ENCODE data around the gene GRM1. TPM values are rescaled to one million over a fixed set of nuclear protein-coding genes. Genes with fewer than 3 reads are reported as not detected.

Gene GRM1
- total and polyA plus RNA-seq, 2 experiments from 2014 or later: not detected

DNA sequence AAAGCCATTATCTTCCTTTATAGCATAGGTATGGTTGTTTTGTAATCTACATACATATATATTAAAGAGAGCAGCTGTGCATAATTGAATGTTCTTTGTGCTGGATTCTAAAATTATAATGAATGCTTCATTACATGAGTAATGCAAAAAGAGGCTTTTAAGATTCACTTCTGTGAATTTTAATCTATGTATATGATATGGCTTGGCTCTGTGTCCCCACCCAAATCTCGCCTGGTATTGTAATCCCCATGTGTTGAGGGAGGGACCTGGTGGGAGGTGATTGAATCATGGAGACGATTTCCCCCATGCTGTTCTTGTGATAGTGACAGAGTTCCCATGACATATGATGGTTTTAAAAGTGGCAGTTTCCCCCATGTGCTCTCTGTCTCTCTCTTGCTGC lies 255.4 kb downstream of the GRM1 start:
- in situ Hi-C loops (cut with MboI): no loop called here
- H3K9me2 ChIP-seq (ENCODE audit: insufficient read depth): 0 out of 2 replicates have a peak, but pooled peaks cover 5% of the 10 kb centered on the region
- H3K9me3 ChIP-seq (ENCODE audit: low read depth): no peaks in the 10 kb centered on the region
- H3K9ac ChIP-seq: no peak overlapping the region
- H3K36me3 ChIP-seq (ENCODE audit: low read depth): no peaks in the 10 kb centered on the region
- H3K79me2 ChIP-seq (ENCODE audit: insufficient read depth): no peaks in the 10 kb centered on the region
- no peaks in the 10 kb centered on the region for H4K20me1 ChIP-seq (ENCODE audit: insufficient read depth)
- no peak overlapping the region for H3K4me2 ChIP-seq (ENCODE audit: unreplicated experiment)
- H3K27me3 ChIP-seq (replicated peaks; ENCODE audit: insufficient read depth): no peaks in the 10 kb centered on the region
- no peaks in the 10 kb centered on the region for H3F3A ChIP-seq (ENCODE audit: insufficient read depth)
- H3K4me1 ChIP-seq (ENCODE audit: insufficient read depth): peaks cover 6% of the 10 kb centered on the region; the same call in 1 of the 2 replicates
- H3K4me3 ChIP-seq: no peak overlapping the region
- DNase-seq: no peak
- no peak overlapping the region for H2AFZ ChIP-seq
- WGBS, 2 experiments (ENCODE audit: low coverage in 1 of 2, low lambda C conversion rate in 2 of 2, missing lambda C conversion rate in 2 of 2): 49 to 62% methylated on average over 2 of the region's 2 CpGs
- no peak overlapping the region for H3K27ac ChIP-seq
- no peak for TF ChIP-seq EZH2 (IDR thresholded peaks at IDR 0.05; ENCODE audit: insufficient read depth, poor library complexity, severe bottlenecking)
- TF ChIP-seq EZH2phosphoT487 (IDR thresholded peaks at IDR 0.05; ENCODE audit: insufficient read depth, low read depth): no peak

DNA sequence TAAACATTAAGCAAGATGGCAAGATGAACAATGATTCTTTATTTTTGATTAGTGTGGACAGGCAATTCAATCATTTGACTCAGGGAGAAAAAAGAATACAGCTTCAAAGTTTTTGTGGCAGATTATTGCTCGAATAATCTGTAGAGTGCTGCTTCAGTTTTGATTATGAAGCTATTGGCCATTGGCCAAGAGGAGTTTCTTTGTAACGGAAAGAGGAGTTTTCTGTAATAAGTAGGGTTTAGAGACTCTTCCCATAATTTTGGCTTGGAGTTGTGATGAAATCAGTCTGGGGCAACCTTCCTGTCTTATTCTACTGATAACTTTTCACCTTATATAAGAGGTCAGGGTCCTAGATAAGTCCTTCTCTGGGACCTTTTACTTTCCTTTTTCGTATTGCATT lies 258.1 kb downstream of the GRM1 start:
- Histone ChIP-seq H3K79me2 (ENCODE audit: insufficient read depth) (no peaks in the 10 kb centered on the region), H2AFZ (no peak overlapping the region), H3K9me2 (ENCODE audit: insufficient read depth) (no peaks in the 10 kb centered on the region), H3K4me3 (no peak overlapping the region), H3K27me3 (replicated peaks; ENCODE audit: insufficient read depth) (no peaks in the 10 kb centered on the region), H3K27ac (no peak overlapping the region), H3K9ac (no peak overlapping the region), H3F3A (ENCODE audit: insufficient read depth) (no peaks in the 10 kb centered on the region), H3K9me3 (ENCODE audit: low read depth) (no peaks in the 10 kb centered on the region), H3K4me2 (ENCODE audit: unreplicated experiment) (no peak overlapping the region), H3K4me1 (ENCODE audit: insufficient read depth) (peaks cover 15% of the 10 kb centered on the region; the same call in 1 of the 2 replicates), H4K20me1 (ENCODE audit: insufficient read depth) (no peaks in the 10 kb centered on the region), H3K36me3 (ENCODE audit: low read depth) (no peaks in the 10 kb centered on the region)
- 45 to 48% methylated on average over 3 of the region's 3 CpGs for WGBS, 2 experiments (ENCODE audit: low coverage in 1 of 2, low lambda C conversion rate in 2 of 2, missing lambda C conversion rate in 2 of 2)
- in situ Hi-C loops (cut with MboI): no loop called here
- DNase-seq: peak; percentile 6
- TF ChIP-seq EZH2 (IDR thresholded peaks at IDR 0.05; ENCODE audit: insufficient read depth, poor library complexity, severe bottlenecking) (no peak), EZH2phosphoT487 (IDR thresholded peaks at IDR 0.05; ENCODE audit: insufficient read depth, low read depth) (no peak)

DNA sequence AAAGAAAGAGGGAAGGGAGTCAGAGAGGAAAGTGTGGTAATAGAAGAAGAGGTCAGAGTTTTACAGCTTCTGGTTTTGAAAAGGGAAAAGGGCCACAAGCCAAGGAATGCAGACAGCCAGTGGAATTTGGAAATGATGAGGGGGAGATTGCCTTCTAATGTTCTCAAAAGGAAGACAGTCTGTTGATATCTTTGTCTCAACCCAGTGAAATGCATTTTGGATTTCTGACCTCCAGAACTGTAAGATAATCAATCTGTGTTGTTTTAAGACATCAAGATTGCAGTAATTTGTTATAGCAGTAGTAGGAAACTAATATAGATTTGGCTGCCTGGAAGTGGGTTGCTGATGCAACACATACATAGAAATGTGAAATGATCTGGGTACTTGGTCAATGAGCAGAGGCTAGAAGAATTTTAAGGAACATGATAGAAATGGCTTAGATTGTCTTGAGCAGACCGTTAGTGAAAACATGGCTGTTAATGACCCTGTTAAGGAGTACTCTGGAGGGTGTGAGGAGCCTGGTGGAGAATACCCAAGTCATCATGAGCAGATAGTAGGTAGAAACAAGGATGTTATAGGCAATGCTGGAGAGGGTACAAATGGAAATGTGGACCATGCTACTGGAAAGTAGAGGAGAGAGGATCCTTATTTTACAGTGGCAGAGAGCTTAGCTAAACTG lies 259.0 kb downstream of the GRM1 start:
- Histone ChIP-seq H3K9me3 (ENCODE audit: low read depth) (no peaks in the 10 kb centered on the region), H4K20me1 (ENCODE audit: insufficient read depth) (no peaks in the 10 kb centered on the region), H3K4me2 (ENCODE audit: unreplicated experiment) (no peak overlapping the region), H3K27me3 (replicated peaks; ENCODE audit: insufficient read depth) (no peaks in the 10 kb centered on the region), H3F3A (ENCODE audit: insufficient read depth) (no peaks in the 10 kb centered on the region), H3K9me2 (ENCODE audit: insufficient read depth) (0 out of 2 replicates have a peak, but pooled peaks cover 7% of the 10 kb centered on the region), H3K9ac (no peak overlapping the region), H3K36me3 (ENCODE audit: low read depth) (no peaks in the 10 kb centered on the region), H3K4me3 (no peak overlapping the region), H3K4me1 (ENCODE audit: insufficient read depth) (peaks cover 15% of the 10 kb centered on the region; the same call in 1 of the 2 replicates), H2AFZ (no peak overlapping the region), H3K79me2 (ENCODE audit: insufficient read depth) (no peaks in the 10 kb centered on the region), H3K27ac (peak overlapping the region; percentile 29)
- in situ Hi-C loops (cut with MboI): no loop called here
- TF ChIP-seq EZH2 (IDR thresholded peaks at IDR 0.05; ENCODE audit: insufficient read depth, poor library complexity, severe bottlenecking): no peak
- no peak for TF ChIP-seq EZH2phosphoT487 (IDR thresholded peaks at IDR 0.05; ENCODE audit: insufficient read depth, low read depth)
- 89 to 96% methylated on average over 1 of the region's 1 CpG for WGBS, 2 experiments (ENCODE audit: low coverage in 1 of 2, low lambda C conversion rate in 2 of 2, missing lambda C conversion rate in 2 of 2)
- DNase-seq: peak; percentile 37

DNA sequence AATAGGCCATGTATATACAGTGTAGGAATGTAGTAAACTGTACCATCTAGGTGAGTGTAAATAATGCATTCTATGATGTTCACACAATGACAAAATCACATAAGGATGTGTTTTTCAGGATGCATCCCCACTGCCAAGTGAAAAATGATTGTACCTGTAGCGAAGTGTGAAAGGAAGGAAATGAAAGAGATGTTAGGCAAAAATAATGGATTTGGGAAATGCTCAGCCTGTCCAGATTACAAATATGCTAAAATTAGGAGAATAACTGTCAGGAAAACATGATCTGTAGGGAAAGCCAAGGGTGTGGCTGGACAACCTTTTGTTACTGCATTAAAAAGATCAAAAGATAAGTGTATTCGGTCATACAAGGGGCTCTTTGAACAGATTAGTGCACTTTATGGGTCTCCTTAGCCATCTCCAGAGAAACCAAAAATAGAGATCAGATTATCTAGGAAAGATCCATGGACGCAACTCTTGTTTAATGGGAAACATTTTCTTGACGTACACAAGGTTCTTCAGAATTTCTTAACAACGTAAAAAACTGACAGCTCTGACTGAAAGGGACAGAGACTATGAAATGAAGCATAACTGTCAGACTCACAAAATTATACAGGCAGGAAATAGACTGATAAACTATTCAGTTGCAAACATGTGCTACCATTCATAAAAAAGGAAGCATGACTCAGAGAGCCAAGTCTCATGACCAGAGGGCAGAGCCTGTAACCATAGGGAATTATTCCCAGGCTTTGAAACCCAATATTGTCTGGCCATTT lies 261.1 kb downstream of the GRM1 start:
- H3K4me3 ChIP-seq: no peak overlapping the region

More for the DNA sequence above, 261.1 kb downstream of the GRM1 start:
- DNase-seq: peak; percentile 87
- H3K4me2 ChIP-seq (ENCODE audit: unreplicated experiment): peak overlapping the region; percentile 58
- TF ChIP-seq EZH2phosphoT487 (IDR thresholded peaks at IDR 0.05; ENCODE audit: insufficient read depth, low read depth): no peak
- TF ChIP-seq EZH2 (IDR thresholded peaks at IDR 0.05; ENCODE audit: insufficient read depth, poor library complexity, severe bottlenecking): no peak
- H2AFZ ChIP-seq: peak overlapping the region; percentile 69
- no peaks in the 10 kb centered on the region for H4K20me1 ChIP-seq (ENCODE audit: insufficient read depth)
- H3F3A ChIP-seq (ENCODE audit: insufficient read depth): no peaks in the 10 kb centered on the region
- 42 to 48% methylated on average over 5 of the region's 5 CpGs for WGBS, 2 experiments (ENCODE audit: low coverage in 1 of 2, low lambda C conversion rate in 2 of 2, missing lambda C conversion rate in 2 of 2)
- H3K36me3 ChIP-seq (ENCODE audit: low read depth): no peaks in the 10 kb centered on the region
- H3K4me1 ChIP-seq (ENCODE audit: insufficient read depth): peaks cover 15% of the 10 kb centered on the region; the same call in 1 of the 2 replicates
- H3K9ac ChIP-seq: no peak overlapping the region
- H3K27ac ChIP-seq: no peak overlapping the region
- in situ Hi-C loops (cut with MboI): no loop called here
- no peaks in the 10 kb centered on the region for H3K27me3 ChIP-seq (replicated peaks; ENCODE audit: insufficient read depth)
- H3K79me2 ChIP-seq (ENCODE audit: insufficient read depth): no peaks in the 10 kb centered on the region
- H3K9me3 ChIP-seq (ENCODE audit: low read depth): no peaks in the 10 kb centered on the region
- 0 out of 2 replicates have a peak, but pooled peaks cover 7% of the 10 kb centered on the region for H3K9me2 ChIP-seq (ENCODE audit: insufficient read depth)

Measured in GM23248 (cell line).